ENCODE data around the gene EPN2. TPM values are rescaled to one million over a fixed set of nuclear protein-coding genes. Genes with fewer than 3 reads are reported as not detected.

The EPN2 gene
- total RNA-seq, 4 donors from 2014 or later, result 26.5 to 49.2 (median 38.9) TPM

GRCh38 chr17:19306160-19307111 is 69.3 kb downstream of the EPN2 start:
- Histone ChIP-seq H3K27me3 (no peaks in the 10 kb centered on the region), H3K9me3 (no peaks in the 10 kb centered on the region), H3K4me3 (no peak overlapping the region), H3K27ac (replicated peaks in 1 of 4) (no peak overlapping the region), H3K4me1 (peaks cover 46 to 52% (median 50%) of the 10 kb centered on the region in 4 donors), H3K36me3 (peaks cover 4 to 24% (median 11%) of the 10 kb centered on the region in 4 donors)
- intact Hi-C loops (cut with DNase I), result no loop called here
- WGBS, result 85% methylated on average over 10 of the region's 10 CpGs
- TF ChIP-seq EP300 (IDR thresholded peaks at IDR 0.05) (no peak), POLR2AphosphoS5 (IDR thresholded peaks at IDR 0.05) (no peak), POLR2A (IDR thresholded peaks at IDR 0.05; ENCODE audit: low read depth) (no peak)
- TF ChIP-seq, protein P1, sequence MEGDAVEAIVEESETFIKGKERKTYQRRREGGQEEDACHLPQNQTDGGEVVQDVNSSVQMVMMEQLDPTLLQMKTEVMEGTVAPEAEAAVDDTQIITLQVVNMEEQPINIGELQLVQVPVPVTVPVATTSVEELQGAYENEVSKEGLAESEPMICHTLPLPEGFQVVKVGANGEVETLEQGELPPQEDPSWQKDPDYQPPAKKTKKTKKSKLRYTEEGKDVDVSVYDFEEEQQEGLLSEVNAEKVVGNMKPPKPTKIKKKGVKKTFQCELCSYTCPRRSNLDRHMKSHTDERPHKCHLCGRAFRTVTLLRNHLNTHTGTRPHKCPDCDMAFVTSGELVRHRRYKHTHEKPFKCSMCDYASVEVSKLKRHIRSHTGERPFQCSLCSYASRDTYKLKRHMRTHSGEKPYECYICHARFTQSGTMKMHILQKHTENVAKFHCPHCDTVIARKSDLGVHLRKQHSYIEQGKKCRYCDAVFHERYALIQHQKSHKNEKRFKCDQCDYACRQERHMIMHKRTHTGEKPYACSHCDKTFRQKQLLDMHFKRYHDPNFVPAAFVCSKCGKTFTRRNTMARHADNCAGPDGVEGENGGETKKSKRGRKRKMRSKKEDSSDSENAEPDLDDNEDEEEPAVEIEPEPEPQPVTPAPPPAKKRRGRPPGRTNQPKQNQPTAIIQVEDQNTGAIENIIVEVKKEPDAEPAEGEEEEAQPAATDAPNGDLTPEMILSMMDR (IDR thresholded peaks at IDR 0.05), result no peak
- no peak for DNase-seq (ENCODE audit: extremely low spot score)

DNA sequence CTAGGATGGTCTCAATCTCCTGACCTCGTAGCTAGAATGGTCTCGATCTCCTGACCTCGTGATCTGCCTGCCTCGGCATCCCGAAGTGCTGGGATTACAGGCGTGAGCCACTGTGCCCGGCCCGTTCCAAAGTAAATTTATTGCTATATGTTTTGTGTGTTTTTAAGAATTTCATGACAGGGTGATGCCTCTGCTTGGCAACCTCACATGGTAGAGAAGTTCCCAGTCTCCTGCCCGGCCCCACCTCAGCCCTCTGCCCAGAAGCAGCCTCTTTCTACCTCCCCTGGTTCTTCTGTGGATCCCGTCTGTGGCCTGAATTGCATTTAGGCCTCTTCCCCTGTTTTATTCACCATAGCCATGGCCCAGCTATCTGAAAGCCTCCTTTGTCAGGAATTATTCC is 70.4 kb downstream of the EPN2 start:
- H3K4me3 ChIP-seq, result no peak overlapping the region
- peaks cover 39 to 47% (median 43%) of the 10 kb centered on the region in 4 donors for H3K4me1 ChIP-seq
- H3K36me3 ChIP-seq, result peaks cover 9 to 33% (median 22%) of the 10 kb centered on the region in 4 donors
- H3K27me3 ChIP-seq, result no peaks in the 10 kb centered on the region
- H3K9me3 ChIP-seq, result no peaks in the 10 kb centered on the region
- no peak for TF ChIP-seq EP300 (IDR thresholded peaks at IDR 0.05)
- no peak for TF ChIP-seq POLR2A (IDR thresholded peaks at IDR 0.05; ENCODE audit: low read depth)
- TF ChIP-seq, protein P1 (IDR thresholded peaks at IDR 0.05), result no peak
- TF ChIP-seq POLR2AphosphoS5 (IDR thresholded peaks at IDR 0.05), result no peak
- WGBS, result 94% methylated on average over 10 of the region's 10 CpGs
- intact Hi-C loops (cut with DNase I), result no loop called here
- no peak for DNase-seq (ENCODE audit: extremely low spot score)
- no peak overlapping the region for H3K27ac ChIP-seq (replicated peaks in 1 of 4)

DNA sequence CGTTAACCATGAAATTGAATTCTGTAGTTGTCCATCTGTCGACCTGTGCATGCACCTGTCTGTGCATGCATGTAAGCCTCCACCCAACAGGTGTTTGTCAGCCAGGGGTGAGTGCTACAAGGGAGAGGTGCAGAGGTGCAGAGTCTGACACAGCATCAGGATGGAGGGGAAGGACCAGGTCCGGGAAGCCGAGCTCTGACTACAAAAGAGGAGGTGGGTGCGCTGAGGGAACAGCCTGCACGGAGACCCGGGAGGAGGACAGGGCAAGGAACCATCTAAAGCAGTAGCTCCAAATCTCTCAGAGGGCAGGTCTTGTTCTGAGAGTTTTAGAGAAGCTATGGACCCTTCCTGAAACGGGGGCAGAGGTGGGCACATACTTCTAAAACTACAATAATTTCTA is 71.2 kb downstream of the EPN2 start:
- Histone ChIP-seq H3K4me1 (peaks cover 39 to 48% (median 42%) of the 10 kb centered on the region in 4 donors), H3K27me3 (no peaks in the 10 kb centered on the region), H3K27ac (replicated peaks in 1 of 4) (no peak overlapping the region), H3K9me3 (no peaks in the 10 kb centered on the region), H3K4me3 (no peak overlapping the region), H3K36me3 (peaks cover 15 to 42% (median 31%) of the 10 kb centered on the region in 4 donors)
- TF ChIP-seq EP300 (IDR thresholded peaks at IDR 0.05) (no peak), POLR2AphosphoS5 (IDR thresholded peaks at IDR 0.05) (no peak), POLR2A (IDR thresholded peaks at IDR 0.05; ENCODE audit: low read depth) (no peak)
- TF ChIP-seq, protein P1 (IDR thresholded peaks at IDR 0.05), result no peak
- DNase-seq (ENCODE audit: extremely low spot score), result no peak
- intact Hi-C loops (cut with DNase I), result no loop called here
- WGBS, result 97% methylated on average over 6 of the region's 8 CpGs

- Histone ChIP-seq H3K27ac (replicated peaks in 1 of 4) (no peak overlapping the region), H3K4me1 (peaks cover 41 to 42% (median 41%) of the 10 kb centered on the region in 4 donors), H3K4me3 (no peak overlapping the region), H3K27me3 (no peaks in the 10 kb centered on the region), H3K36me3 (peaks cover 17 to 49% (median 42%) of the 10 kb centered on the region in 4 donors), H3K9me3 (no peaks in the 10 kb centered on the region)
- no peak for TF ChIP-seq EP300 (IDR thresholded peaks at IDR 0.05)
- TF ChIP-seq, protein P1 (IDR thresholded peaks at IDR 0.05), result no peak
- intact Hi-C loops (cut with DNase I), result no loop called here
- DNase-seq (ENCODE audit: extremely low spot score), result no peak
- WGBS, result 100% methylated on average over 1 of the region's 5 CpGs
Measured at GRCh38 chr17:19309701-19310100, 72.5 kb downstream of the EPN2 start.

Measured in esophagus muscularis mucosa (tissue), 4 donors.